ENCODE data around the gene ZNF213. TPM values are rescaled to one million over a fixed set of nuclear protein-coding genes. Genes with fewer than 3 reads are reported as not detected.

ZNF213 gene
- total RNA-seq, 1 experiment from 2014 or later = 15.9 TPM

DNA sequence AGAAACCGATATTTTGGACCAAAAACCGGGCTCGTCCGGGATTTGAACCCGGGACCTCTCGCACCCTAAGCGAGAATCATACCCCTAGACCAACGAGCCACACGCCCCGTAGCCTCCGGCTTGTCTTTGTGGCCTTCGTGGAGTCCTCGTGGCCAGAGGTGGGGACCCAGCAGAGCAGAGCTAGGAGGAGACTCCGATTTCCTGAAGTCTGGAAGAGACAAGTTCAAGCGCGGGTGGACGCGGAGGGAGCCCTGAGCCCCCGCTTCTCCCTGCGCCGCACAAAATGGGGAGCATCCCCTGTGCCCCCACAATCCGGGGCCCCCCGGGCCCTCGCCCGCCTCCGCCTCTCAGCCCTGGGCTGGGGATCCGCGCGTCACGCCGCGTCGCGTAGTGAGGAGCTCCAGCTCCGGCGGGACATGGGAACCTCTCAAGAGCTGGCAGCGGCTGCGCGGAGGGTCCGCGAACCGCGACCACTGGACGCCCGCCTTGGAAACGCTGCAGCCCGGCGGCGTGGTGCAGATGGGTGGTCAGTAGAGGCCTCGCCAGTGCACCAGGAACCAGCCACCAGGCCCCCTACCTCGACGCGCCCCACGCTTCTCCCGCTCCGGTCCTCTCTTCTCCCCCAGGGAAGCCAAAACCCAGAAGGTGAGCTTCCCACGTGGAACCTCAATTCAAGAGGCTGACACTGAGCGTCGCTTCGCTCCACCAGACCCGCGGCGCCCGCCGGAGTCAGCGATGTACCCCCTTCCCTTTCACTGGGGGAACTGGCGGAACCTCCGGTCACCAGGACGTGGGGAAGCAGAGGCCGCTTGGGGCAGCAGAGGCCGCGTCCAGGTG, 48.0 kb downstream of the ZNF213 start:
- no peaks in the 10 kb centered on the region for H3K36me3 ChIP-seq (ENCODE audit: low read depth)
- no peaks in the 10 kb centered on the region for H3K27me3 ChIP-seq (ENCODE audit: insufficient read depth, low read depth)
- H3K9me2 ChIP-seq (ENCODE audit: insufficient read depth) = no peaks in the 10 kb centered on the region
- H3K9me3 ChIP-seq (ENCODE audit: insufficient read depth, low read depth) = no peaks in the 10 kb centered on the region
- no peaks in the 10 kb centered on the region for H4K20me1 ChIP-seq (ENCODE audit: insufficient read depth)
- peaks cover 42% of the 10 kb centered on the region for H3F3A ChIP-seq (ENCODE audit: insufficient read depth, low read depth)
- no peak overlapping the region for H3K27ac ChIP-seq
- POLR2A ChIA-PET (ENCODE audit: unreplicated experiment) = no interaction called here
- no peaks in the 10 kb centered on the region for H3K79me2 ChIP-seq (ENCODE audit: low read depth)
- TF ChIP-seq, protein P1, sequence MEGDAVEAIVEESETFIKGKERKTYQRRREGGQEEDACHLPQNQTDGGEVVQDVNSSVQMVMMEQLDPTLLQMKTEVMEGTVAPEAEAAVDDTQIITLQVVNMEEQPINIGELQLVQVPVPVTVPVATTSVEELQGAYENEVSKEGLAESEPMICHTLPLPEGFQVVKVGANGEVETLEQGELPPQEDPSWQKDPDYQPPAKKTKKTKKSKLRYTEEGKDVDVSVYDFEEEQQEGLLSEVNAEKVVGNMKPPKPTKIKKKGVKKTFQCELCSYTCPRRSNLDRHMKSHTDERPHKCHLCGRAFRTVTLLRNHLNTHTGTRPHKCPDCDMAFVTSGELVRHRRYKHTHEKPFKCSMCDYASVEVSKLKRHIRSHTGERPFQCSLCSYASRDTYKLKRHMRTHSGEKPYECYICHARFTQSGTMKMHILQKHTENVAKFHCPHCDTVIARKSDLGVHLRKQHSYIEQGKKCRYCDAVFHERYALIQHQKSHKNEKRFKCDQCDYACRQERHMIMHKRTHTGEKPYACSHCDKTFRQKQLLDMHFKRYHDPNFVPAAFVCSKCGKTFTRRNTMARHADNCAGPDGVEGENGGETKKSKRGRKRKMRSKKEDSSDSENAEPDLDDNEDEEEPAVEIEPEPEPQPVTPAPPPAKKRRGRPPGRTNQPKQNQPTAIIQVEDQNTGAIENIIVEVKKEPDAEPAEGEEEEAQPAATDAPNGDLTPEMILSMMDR (conservative IDR thresholded peaks at IDR 0.05) = peak; percentile 57
- no peak for TF ChIP-seq EZH2 (IDR thresholded peaks at IDR 0.05; ENCODE audit: low read depth)
- H2AFZ ChIP-seq = peak overlapping the region; percentile 95
- peak in 1 of 2 experiments; percentile 60 for DNase-seq
- peak overlapping the region; percentile 71 for H3K4me3 ChIP-seq
- CTCF ChIA-PET = interaction anchor here (0.6 kb wide), 3 partner anchors 158 to 1315 kb away, joined by 3 to 15 read pairs (median 6); no protein-coding TSS in a partner anchor
- no TSS peak for BruUV-seq (replicated peaks)
- intact Hi-C loops (cut with micrococcal nuclease; ENCODE audit: unreplicated experiment) = loop anchor here (10.0 kb wide), 1 partner anchor 322 kb away; the partner anchor contains the start of gene CLUAP1
- peak overlapping the region; percentile 76 for H3K4me2 ChIP-seq
- H3K4me1 ChIP-seq (replicated peaks; ENCODE audit: insufficient read depth) = 0 out of 2 replicates have a peak, but pooled peaks cover 5% of the 10 kb centered on the region

DNA sequence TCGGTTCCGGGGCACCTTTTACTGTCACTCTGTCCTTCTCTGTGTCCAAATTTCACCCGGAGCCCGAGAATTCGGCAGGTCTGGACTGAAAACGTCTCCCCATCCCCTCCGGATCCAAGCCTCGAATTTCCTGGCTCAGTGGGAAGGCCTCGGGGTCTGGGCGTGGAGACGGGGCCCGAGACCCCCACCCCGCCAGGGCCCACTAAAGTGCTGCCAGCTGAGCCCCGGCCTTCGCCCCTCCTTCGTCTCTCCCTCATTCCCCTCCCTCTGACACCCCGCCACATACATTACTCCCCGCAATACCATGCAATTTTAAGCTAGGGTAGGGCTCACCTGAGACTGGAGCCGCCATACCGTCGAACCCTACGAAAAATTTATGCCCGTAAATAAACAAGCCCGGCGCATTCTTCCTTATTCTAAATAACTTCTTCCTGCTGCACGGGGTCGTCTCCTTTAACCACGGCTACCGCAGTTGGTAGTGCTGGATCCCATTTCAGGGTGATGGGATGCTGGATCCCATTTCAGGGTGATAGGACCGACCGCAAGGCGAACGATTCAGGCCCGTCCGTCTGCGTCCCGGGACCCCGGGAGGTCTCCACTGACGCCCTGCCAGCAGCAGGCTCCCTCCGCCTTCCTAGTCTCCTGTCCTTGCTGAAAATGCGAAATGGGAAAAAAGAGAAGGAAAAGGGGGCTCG, 48.8 kb downstream of the ZNF213 start:
- POLR2A ChIA-PET (ENCODE audit: unreplicated experiment) = interaction anchor here (0.5 to 0.6 kb wide), 2 partner anchors 346 to 1619 kb away, joined by 4 to 5 read pairs; no protein-coding TSS in a partner anchor

More for the DNA sequence above, 48.8 kb downstream of the ZNF213 start:
- TF ChIP-seq, protein P1 (conservative IDR thresholded peaks at IDR 0.05) = peak; percentile 12; the same call in 1 of the 2 replicates
- TF ChIP-seq EZH2 (IDR thresholded peaks at IDR 0.05; ENCODE audit: low read depth) = no peak
- H3F3A ChIP-seq (ENCODE audit: insufficient read depth, low read depth) = peaks cover 42% of the 10 kb centered on the region
- H3K27me3 ChIP-seq (ENCODE audit: insufficient read depth, low read depth) = no peaks in the 10 kb centered on the region
- intact Hi-C loops (cut with micrococcal nuclease; ENCODE audit: unreplicated experiment) = loop anchor here (10.0 kb wide), 1 partner anchor 321 kb away; the partner anchor contains the start of gene CLUAP1
- H2AFZ ChIP-seq = peak overlapping the region; percentile 95
- H3K79me2 ChIP-seq (ENCODE audit: low read depth) = no peaks in the 10 kb centered on the region
- H3K27ac ChIP-seq = no peak overlapping the region
- DNase-seq = no peak
- no peaks in the 10 kb centered on the region for H3K9me3 ChIP-seq (ENCODE audit: insufficient read depth, low read depth)
- H3K36me3 ChIP-seq (ENCODE audit: low read depth) = no peaks in the 10 kb centered on the region
- H3K9me2 ChIP-seq (ENCODE audit: insufficient read depth) = no peaks in the 10 kb centered on the region
- peak overlapping the region; percentile 71 for H3K4me3 ChIP-seq
- no TSS peak for BruUV-seq (replicated peaks)
- H3K4me1 ChIP-seq (replicated peaks; ENCODE audit: insufficient read depth) = 0 out of 2 replicates have a peak, but pooled peaks cover 5% of the 10 kb centered on the region
- no peaks in the 10 kb centered on the region for H4K20me1 ChIP-seq (ENCODE audit: insufficient read depth)
- CTCF ChIA-PET = interaction anchor here (0.6 kb wide), 1 partner anchor 159 kb away, joined by 15 read pairs; no protein-coding TSS in a partner anchor
- H3K4me2 ChIP-seq = peak overlapping the region; percentile 76
